Upper lobe of left lung (tissue), 6 donors: ENCODE measurements around the gene IFNAR1. TPM values are rescaled to one million over a fixed set of nuclear protein-coding genes. Genes with fewer than 3 reads are reported as not detected.

Experiments
- ATAC-seq, 2 donors: fragments of 200-7000 bp; cut with Tn5 transposase; one replicate each; pipeline ENCODE4 v1.9.1; 2022; ENCODE audit warnings: mild to moderate bottlenecking in 2 of 2, moderate library complexity in 2 of 2; ENCODE audit not compliant: low FRiP score in 2 of 2
- DNase-seq, 2 donors: peaks; one replicate each; pipeline ENCODE4 v3.0.0-alpha.2; 2019 to 2020
- H3K27ac ChIP-seq, 4 donors: fragments of 200-600 bp; sonication (generic); one replicate each; pipeline ENCODE4 v1.5.1; 2016 to 2019
- H3K27me3 ChIP-seq, 4 donors: fragments of 200-600 bp; sonication (generic); one replicate each; pipeline ENCODE4 v1.5.1; 2017 to 2019
- H3K36me3 ChIP-seq, 4 donors: fragments of 200-600 bp; sonication (generic); one replicate each; pipeline ENCODE4 v1.5.1; 2016 to 2019
- H3K4me1 ChIP-seq, 4 donors: fragments of 200-600 bp; sonication (generic); one replicate each; pipeline ENCODE4 v1.5.1; 2018 to 2019
- H3K4me3 ChIP-seq, 4 donors: fragments of 200-600 bp; sonication (generic); one replicate each; pipeline ENCODE4 v1.5.1; 2017 to 2019; ENCODE audit warnings: mild to moderate bottlenecking in 2 of 4, moderate library complexity in 1 of 4
- H3K9me3 ChIP-seq, 4 donors: fragments of 200-600 bp; sonication (generic); one replicate each; pipeline ENCODE4 v1.5.1; 2018 to 2019
- EP300 ChIP-seq, 4 donors: sonication (generic); formaldehyde crosslinking; IDR thresholded peaks; one replicate each; pipeline ENCODE4 v1.5.1; 2017; ENCODE audit warnings: antibody characterized with exemption in 4 of 4, control low read depth in 2 of 4
- POLR2A ChIP-seq, 4 donors: fragments of 450-650 bp; IDR thresholded peaks; one replicate each; pipeline ENCODE4 v1.5.1; 2016 to 2017; ENCODE audit warnings: antibody characterized with exemption in 4 of 4, mild to moderate bottlenecking in 2 of 4
- POLR2AphosphoS5 ChIP-seq, 2 donors: sonication (generic); formaldehyde crosslinking; IDR thresholded peaks; one replicate each; pipeline ENCODE4 v1.5.1; 2017; ENCODE audit warnings: antibody characterized with exemption in 2 of 2
- WGBS, 2 donors: methylation state at CpG; one replicate each; pipeline ENCODE4 v1.1.5; 2017 to 2018; 5-methylcytosine and 5-hydroxymethylcytosine counted together
- total RNA-seq, 6 donors: library from RNA; depleted of rRNA in 4 of 6; stranded (reverse); fragments of >200 nt in 4 of 6; gene quantifications; one replicate each; pipeline versions ENCODE4 v1.1.0 to v1.2.1, GENCODE V29; 2016 to 2021
- TF ChIP-seq, protein P1 (sequence below), 6 experiments: fragments of 450-650 bp in 4 of 6; fragments of 200-600 bp in 2 of 6; sonication (generic) in 2 of 6; IDR thresholded peaks; one replicate each; pipeline ENCODE4 v1.5.1; 2016 to 2019; ENCODE audit warnings: antibody characterized with exemption in 6 of 6
- donor health status: DM: no; HTN: no; CAD: no; lungs with moderate emphysema.
- donor health status: DM: no; HTN: yes; CAD: no; lungs with severe emphysema.

IFNAR1 gene
- total RNA-seq, 6 donors from 2014 or later = 17.1 to 68.5 (median 36.0) TPM

DNA sequence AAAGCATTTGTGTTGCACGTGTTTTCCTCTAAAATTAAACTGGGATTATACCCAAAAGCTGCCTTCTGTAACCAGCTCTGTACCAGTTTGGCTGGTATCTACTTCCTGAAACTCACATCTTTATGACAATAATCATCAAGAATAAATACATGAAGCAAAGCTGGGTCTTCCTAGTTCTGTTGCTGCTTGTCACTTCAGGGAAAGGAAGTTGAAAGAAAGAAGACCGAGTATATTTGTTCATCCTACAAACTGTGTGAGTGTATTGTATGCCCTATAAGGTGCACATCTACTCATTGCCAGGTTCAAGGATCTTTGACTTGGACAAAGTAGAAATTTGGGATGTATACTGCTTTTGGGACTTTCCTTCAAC lies 49.3 kb downstream of the IFNAR1 start:
- no peak overlapping the region for H3K4me3 ChIP-seq
- no peak for DNase-seq
- 39 to 47% methylated on average over 2 of the region's 2 CpGs for WGBS, 2 donors
- no peaks in the 10 kb centered on the region for H3K27me3 ChIP-seq
- ATAC-seq = peak in 1 of 2 donors; percentile 45
- H3K27ac ChIP-seq = peak overlapping the region; percentile 1 to 76 (median 61)
- peaks cover 0 to 24% (median 18%) of the 10 kb centered on the region in 4 donors for H3K4me1 ChIP-seq
- TF ChIP-seq EP300 (IDR thresholded peaks at IDR 0.05) (no peak), POLR2A (IDR thresholded peaks at IDR 0.05) (no peak), POLR2AphosphoS5 (IDR thresholded peaks at IDR 0.05) (no peak)
- TF ChIP-seq, protein P1, sequence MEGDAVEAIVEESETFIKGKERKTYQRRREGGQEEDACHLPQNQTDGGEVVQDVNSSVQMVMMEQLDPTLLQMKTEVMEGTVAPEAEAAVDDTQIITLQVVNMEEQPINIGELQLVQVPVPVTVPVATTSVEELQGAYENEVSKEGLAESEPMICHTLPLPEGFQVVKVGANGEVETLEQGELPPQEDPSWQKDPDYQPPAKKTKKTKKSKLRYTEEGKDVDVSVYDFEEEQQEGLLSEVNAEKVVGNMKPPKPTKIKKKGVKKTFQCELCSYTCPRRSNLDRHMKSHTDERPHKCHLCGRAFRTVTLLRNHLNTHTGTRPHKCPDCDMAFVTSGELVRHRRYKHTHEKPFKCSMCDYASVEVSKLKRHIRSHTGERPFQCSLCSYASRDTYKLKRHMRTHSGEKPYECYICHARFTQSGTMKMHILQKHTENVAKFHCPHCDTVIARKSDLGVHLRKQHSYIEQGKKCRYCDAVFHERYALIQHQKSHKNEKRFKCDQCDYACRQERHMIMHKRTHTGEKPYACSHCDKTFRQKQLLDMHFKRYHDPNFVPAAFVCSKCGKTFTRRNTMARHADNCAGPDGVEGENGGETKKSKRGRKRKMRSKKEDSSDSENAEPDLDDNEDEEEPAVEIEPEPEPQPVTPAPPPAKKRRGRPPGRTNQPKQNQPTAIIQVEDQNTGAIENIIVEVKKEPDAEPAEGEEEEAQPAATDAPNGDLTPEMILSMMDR (IDR thresholded peaks at IDR 0.05) = no peak
- no peaks in the 10 kb centered on the region for H3K36me3 ChIP-seq
- H3K9me3 ChIP-seq = no peaks in the 10 kb centered on the region

DNA sequence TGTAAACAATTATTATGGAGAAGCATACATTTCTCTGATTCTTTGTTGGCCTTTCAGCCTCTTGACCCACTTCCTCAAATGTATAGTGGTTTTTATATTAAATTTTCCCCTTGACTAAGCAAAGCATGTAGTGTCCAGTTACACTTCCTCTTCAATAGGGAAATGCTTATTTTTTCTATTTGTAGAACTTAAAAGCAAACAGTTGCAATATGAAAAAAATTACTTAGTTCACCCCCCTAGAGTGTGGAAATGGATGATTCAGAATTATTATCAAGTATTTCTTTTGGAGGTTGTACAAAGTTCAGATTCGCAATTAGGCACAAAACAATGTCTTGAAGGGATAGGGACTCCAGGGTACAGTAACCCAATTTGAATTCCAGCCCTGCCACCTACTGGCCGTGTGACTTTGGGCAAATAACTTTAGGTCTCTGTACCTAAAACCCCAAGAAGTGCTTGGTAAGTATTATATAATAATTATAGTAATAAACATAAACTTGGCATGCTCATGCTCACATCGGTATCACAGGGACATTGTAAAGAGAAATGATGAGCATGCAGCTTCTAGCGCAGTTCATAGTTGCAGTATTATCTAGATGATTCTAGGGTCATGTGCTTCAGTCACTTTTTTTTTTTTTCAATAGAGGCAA lies 49.8 kb downstream of the IFNAR1 start:
- H3K9me3 ChIP-seq = no peaks in the 10 kb centered on the region
- no peaks in the 10 kb centered on the region for H3K36me3 ChIP-seq
- H3K4me1 ChIP-seq = peaks cover 3 to 26% (median 20%) of the 10 kb centered on the region in 4 donors
- TF ChIP-seq EP300 (IDR thresholded peaks at IDR 0.05) (no peak), POLR2A (IDR thresholded peaks at IDR 0.05) (no peak), POLR2AphosphoS5 (IDR thresholded peaks at IDR 0.05) (no peak)
- TF ChIP-seq, protein P1 (IDR thresholded peaks at IDR 0.05) = peak; percentile 40 to 60 (median 46)
- ATAC-seq (peak; percentile 66 to 83), DNase-seq (peak in 1 of 2 donors; percentile 69)
- H3K27ac ChIP-seq = peak overlapping the region; percentile 1 to 76 (median 61)
- 17 to 19% methylated on average over 4 of the region's 4 CpGs for WGBS, 2 donors
- H3K4me3 ChIP-seq = no peak overlapping the region
- H3K27me3 ChIP-seq = no peaks in the 10 kb centered on the region

DNA sequence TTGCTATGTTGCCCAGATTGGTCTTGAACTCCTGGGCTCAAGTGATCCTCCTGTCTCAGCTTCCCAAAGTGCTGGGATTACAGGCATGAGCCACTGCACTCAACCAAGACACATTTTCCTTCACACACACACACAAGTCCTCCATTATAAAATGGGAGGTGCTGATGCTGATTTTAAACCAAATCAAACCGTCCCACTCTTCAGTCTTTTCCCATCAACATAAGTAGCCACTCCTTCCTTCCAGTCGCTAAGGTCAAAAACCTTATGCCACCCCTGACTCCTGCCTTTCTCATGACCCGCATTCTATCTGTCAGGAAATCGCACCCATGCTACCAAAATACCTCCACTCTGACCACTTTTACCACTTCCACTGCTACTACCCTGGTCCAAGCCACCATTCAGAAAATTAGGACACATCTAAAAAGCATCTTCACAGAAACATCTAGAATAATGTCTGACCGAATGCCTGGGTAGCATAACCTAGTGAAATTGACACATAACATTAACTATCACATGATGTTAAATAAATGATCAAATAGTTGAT lies 50.4 kb downstream of the IFNAR1 start:
- TF ChIP-seq POLR2AphosphoS5 (IDR thresholded peaks at IDR 0.05) = no peak
- TF ChIP-seq POLR2A (IDR thresholded peaks at IDR 0.05) = no peak
- TF ChIP-seq EP300 (IDR thresholded peaks at IDR 0.05) = no peak
- TF ChIP-seq, protein P1 (IDR thresholded peaks at IDR 0.05) = no peak
- Histone ChIP-seq H3K9me3 (no peaks in the 10 kb centered on the region), H3K4me1 (peaks cover 9 to 32% (median 26%) of the 10 kb centered on the region in 4 donors), H3K36me3 (no peaks in the 10 kb centered on the region), H3K27me3 (no peaks in the 10 kb centered on the region), H3K4me3 (no peak overlapping the region), H3K27ac (peak overlapping the region in 3 of 4 donors; percentile 40 to 76 (median 58))
- ATAC-seq = no peak
- DNase-seq = no peak
- 60 to 66% methylated on average over 5 of the region's 5 CpGs for WGBS, 2 donors

DNA sequence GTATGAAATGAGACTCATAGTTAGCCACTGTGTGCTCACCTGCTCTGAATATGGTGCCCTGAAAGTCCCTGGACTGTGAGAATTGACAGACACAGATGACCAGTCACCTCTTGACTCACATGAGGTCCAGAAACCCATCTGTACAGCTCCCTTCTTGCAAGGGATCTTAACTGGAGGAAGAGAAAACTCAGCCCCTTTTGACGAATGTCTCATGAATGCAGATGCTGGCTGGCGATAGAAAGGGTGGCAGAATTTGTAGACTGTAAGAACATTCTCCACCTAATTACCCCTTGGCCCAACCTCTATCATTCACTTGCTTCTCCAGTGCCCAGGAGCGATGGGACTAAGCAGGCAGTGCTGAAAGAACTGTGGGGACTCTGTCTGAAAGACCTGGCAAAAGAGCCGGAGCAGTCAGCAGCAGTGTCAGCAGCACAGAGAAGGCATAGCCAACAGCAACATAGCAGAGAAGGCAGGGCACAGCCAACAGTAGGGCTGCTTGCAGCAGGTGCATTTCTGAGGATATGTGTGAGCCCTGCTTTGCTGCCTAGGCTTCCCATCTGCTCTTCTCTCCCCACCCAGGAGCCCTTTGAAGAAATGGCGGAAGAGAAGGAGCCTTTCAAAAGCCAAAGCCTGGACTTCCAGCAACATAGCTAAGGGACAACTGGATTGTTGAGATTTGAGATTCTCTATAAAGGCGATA lies 52.6 kb downstream of the IFNAR1 start:
- ATAC-seq (no peak), DNase-seq (no peak)
- H3K36me3 ChIP-seq = no peaks in the 10 kb centered on the region
- H3K27ac ChIP-seq = no peak overlapping the region
- no peak overlapping the region for H3K4me3 ChIP-seq
- H3K4me1 ChIP-seq = peaks cover 29 to 53% (median 40%) of the 10 kb centered on the region in 4 donors
- H3K9me3 ChIP-seq = no peaks in the 10 kb centered on the region
- TF ChIP-seq POLR2AphosphoS5 (IDR thresholded peaks at IDR 0.05) = no peak
- no peak for TF ChIP-seq EP300 (IDR thresholded peaks at IDR 0.05)
- TF ChIP-seq POLR2A (IDR thresholded peaks at IDR 0.05) = no peak
- TF ChIP-seq, protein P1 (IDR thresholded peaks at IDR 0.05) = no peak
- 93 to 94% methylated on average over 4 to 6 of the region's 6 CpGs for WGBS, 2 donors
- no peaks in the 10 kb centered on the region for H3K27me3 ChIP-seq
